Colonic mucosa (tissue), 4 donors: ENCODE measurements around the gene CELSR1. TPM values are rescaled to one million over a fixed set of nuclear protein-coding genes. Genes with fewer than 3 reads are reported as not detected.

Experiments
- DNase-seq: peaks from one replicate; pipeline ENCODE4 v3.0.0-alpha.2; 2020
- H3K27ac ChIP-seq: fragments of 200-600 bp; one replicate; pipeline ENCODE4 v1.8.0; 2021
- H3K27me3 ChIP-seq: fragments of 200-600 bp; one replicate; pipeline ENCODE4 v1.8.0; 2021
- H3K36me3 ChIP-seq: fragments of 200-600 bp; one replicate; pipeline ENCODE4 v1.8.0; 2021
- H3K4me1 ChIP-seq: fragments of 200-600 bp; one replicate; pipeline ENCODE4 v1.8.0; 2021; ENCODE audit warnings: mild to moderate bottlenecking
- H3K4me3 ChIP-seq: fragments of 200-600 bp; one replicate; pipeline ENCODE4 v1.8.0; 2021
- H3K9ac ChIP-seq, 2 donors: one replicate each; pipeline ENCODE4 v1.7.0; 2013; ENCODE audit warnings: control low read depth in 2 of 2, low read depth in 2 of 2, low read length in 2 of 2
- H3K9me3 ChIP-seq: fragments of 200-600 bp; one replicate; pipeline ENCODE4 v1.8.0; 2021
- intact Hi-C: fragments of 100-400 bp; cut with DNase I; formaldehyde crosslinking; loops from one replicate; pipeline ENCODE4 v1.14.1; 2022
- total RNA-seq, 2 donors: library from RNA; stranded (reverse); fragmentation: NEBNext Ultra II Directional in 1 of 2; extraction: Animal tissue kit (Norgen Biotek cat#: 25700) in 1 of 2; gene quantifications; one replicate each; pipeline ENCODE4 v1.2.1, GENCODE V29; 2021
- TF ChIP-seq, protein P1 (sequence below): fragments of 200-600 bp; IDR thresholded peaks from one replicate; pipeline ENCODE4 v1.8.0; 2022; ENCODE audit warnings: antibody characterized with exemption, mild to moderate bottlenecking
- donor health status: healthy.
- donor health status: DM: no; HTN: no; CAD: no.
- donor health status: DM: no; HTN: no; CAD: no.

CELSR1 gene
- total RNA-seq, 2 donors from 2014 or later = 2.7 to 7.8 TPM

DNA sequence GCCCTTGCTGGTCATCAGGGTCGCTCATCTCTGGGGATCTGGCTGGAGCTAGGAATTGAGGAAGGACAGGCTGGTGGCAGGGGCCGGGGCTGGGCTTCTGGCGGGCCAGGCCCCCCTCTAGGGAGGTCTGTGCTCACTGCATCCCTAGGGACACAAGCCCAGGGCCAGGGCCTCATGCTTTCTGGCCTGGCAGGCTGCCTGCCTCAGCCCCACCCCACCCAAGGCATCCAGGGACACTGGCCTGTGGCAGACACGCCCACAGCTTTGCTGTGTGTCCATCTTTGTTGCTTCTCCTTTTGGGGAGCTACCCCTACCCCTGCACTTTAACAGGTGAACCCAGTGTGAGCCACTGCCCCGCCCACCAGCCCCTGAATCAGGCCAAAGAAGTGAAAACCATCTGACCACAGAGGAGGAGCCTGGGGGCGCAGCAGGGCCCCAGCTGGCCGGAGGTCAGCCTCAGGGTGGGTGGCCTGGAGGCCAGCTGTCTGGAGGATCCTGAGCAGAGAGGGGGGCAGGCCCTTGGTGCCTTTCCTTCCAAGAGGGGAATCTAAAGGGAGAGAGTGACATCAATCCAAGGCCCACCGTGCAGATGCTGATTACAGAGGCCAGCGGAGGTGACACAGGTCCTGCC is 26.8 kb upstream of the CELSR1 start:
- no peaks in the 10 kb centered on the region for H3K9me3 ChIP-seq
- peaks cover 8% of the 10 kb centered on the region for H3K4me1 ChIP-seq
- DNase-seq = peak; percentile 65
- peak overlapping the region; percentile 78 for H3K27ac ChIP-seq
- no peaks in the 10 kb centered on the region for H3K36me3 ChIP-seq
- H3K4me3 ChIP-seq = no peak overlapping the region
- intact Hi-C loops = loop anchor here (10.0 kb wide), 2 partner anchors 51 to 201 kb away; partner anchors contain the start of gene TBC1D22A
- TF ChIP-seq, protein P1, sequence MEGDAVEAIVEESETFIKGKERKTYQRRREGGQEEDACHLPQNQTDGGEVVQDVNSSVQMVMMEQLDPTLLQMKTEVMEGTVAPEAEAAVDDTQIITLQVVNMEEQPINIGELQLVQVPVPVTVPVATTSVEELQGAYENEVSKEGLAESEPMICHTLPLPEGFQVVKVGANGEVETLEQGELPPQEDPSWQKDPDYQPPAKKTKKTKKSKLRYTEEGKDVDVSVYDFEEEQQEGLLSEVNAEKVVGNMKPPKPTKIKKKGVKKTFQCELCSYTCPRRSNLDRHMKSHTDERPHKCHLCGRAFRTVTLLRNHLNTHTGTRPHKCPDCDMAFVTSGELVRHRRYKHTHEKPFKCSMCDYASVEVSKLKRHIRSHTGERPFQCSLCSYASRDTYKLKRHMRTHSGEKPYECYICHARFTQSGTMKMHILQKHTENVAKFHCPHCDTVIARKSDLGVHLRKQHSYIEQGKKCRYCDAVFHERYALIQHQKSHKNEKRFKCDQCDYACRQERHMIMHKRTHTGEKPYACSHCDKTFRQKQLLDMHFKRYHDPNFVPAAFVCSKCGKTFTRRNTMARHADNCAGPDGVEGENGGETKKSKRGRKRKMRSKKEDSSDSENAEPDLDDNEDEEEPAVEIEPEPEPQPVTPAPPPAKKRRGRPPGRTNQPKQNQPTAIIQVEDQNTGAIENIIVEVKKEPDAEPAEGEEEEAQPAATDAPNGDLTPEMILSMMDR = no peak
- peak overlapping the region; percentile 4 to 68 for H3K9ac ChIP-seq
- no peaks in the 10 kb centered on the region for H3K27me3 ChIP-seq

DNA sequence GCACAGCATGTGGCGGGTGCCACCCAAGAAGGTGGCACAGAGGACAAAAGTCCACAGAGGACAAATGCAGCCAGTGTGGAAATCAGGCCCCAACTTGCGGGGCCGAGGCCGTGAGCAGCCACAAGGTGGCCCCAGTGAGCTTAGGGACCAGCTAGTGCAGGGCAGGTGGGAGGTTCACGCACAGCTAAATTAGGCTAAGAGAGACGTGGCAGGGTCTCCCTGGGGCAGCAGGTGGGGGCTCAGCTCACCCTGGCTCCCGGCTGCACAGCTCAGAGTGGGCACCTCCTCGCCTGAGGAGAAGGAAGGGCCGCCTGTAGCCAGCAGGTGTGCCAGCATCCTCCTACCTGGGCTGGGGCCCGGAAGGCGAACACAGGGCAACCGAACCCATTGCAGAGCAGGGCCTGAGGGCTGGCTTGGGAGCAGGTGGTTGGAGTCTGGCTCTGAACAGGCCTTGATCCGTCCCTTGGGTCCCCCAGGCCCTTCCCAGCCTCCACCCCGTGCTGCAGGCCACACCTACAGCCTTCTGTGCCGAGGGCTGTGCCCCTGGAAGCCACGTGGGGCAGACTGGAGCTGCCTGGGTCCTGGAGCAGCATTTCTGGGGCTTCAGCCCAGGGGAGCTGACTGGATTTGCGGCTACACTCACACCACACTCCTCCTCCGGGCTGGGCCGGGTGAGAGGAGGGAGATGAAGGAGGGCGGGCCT is 26.1 kb upstream of the CELSR1 start:
- intact Hi-C loops = loop anchor here (10.0 kb wide), 2 partner anchors 51 to 201 kb away; partner anchors contain the start of gene TBC1D22A
- Histone ChIP-seq H3K27ac (peak overlapping the region; percentile 78), H3K4me3 (peak overlapping the region; percentile 8), H3K4me1 (peaks cover 8% of the 10 kb centered on the region), H3K27me3 (no peaks in the 10 kb centered on the region), H3K9ac (peak overlapping the region; percentile 4 to 68), H3K9me3 (no peaks in the 10 kb centered on the region), H3K36me3 (no peaks in the 10 kb centered on the region)
- TF ChIP-seq, protein P1 = peak; percentile 78
- peak; percentile 92 for DNase-seq

DNA sequence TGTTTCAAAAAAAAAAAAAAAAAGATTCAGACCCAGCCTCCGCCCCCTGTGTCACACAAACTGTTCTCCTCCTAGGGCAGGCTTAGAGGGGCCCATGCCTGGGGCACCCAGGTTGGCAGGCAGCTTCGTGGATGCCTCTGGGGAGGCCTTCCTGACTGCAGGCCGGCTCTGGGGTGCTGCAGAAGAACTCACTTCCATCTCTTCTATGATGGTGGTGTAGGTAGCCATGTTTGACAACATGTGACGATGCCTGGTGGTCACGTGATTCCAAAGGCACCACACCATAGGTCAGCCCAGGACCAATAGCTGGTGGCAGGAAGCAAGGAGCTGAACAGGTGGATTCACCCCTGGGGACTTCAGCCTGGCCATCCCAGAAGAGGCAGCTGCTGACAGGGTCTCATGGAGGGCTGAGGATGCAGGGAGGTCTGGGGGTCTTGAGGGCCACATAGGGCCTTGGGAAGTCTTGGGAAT is 24.1 kb upstream of the CELSR1 start:
- no peak for DNase-seq
- TF ChIP-seq, protein P1 = no peak
- intact Hi-C loops = loop anchor here (10.0 kb wide), 2 partner anchors 53 to 203 kb away; partner anchors contain the start of gene TBC1D22A
- no peaks in the 10 kb centered on the region for H3K36me3 ChIP-seq
- peaks cover 8% of the 10 kb centered on the region for H3K4me1 ChIP-seq
- H3K9ac ChIP-seq = no peak overlapping the region
- no peak overlapping the region for H3K4me3 ChIP-seq
- H3K27ac ChIP-seq = no peak overlapping the region
- no peaks in the 10 kb centered on the region for H3K27me3 ChIP-seq
- H3K9me3 ChIP-seq = no peaks in the 10 kb centered on the region

DNA sequence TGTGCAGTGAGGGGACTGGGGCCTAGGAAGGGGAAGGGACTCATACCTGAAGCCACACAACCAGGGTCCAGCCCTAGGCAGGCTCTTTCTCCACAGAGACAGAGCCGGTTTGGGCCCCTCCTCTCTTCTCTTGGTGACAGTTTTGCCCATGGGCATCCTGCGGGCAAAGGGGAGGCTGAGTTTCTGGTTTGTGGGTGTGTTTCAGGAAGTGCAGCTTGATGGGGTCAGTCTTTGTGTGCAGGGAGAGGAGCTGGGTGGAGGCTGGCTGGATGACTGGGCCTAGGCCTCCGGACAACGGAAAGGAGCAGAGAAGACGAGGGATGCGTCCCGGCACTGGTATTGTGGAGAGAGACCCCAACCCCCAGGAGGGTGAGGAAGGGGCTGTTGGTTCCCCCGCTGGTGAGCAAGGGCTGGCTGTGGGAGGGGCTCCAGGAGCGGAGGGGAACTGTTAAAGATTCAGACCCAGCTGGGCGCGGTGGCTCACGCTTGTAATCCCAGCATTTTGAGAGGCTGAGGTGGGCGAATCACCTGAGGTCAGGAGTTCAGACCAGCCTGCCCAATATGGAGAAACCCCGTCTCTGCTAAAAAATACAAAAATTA is 23.4 kb upstream of the CELSR1 start:
- Histone ChIP-seq H3K27ac (no peak overlapping the region), H3K36me3 (no peaks in the 10 kb centered on the region), H3K27me3 (no peaks in the 10 kb centered on the region), H3K4me1 (peaks cover 8% of the 10 kb centered on the region), H3K9me3 (no peaks in the 10 kb centered on the region), H3K4me3 (no peak overlapping the region), H3K9ac (no peak overlapping the region)
- TF ChIP-seq, protein P1 = no peak
- intact Hi-C loops = loop anchor here (10.0 kb wide), 2 partner anchors 54 to 204 kb away; partner anchors contain the start of gene TBC1D22A
- DNase-seq = no peak

DNA sequence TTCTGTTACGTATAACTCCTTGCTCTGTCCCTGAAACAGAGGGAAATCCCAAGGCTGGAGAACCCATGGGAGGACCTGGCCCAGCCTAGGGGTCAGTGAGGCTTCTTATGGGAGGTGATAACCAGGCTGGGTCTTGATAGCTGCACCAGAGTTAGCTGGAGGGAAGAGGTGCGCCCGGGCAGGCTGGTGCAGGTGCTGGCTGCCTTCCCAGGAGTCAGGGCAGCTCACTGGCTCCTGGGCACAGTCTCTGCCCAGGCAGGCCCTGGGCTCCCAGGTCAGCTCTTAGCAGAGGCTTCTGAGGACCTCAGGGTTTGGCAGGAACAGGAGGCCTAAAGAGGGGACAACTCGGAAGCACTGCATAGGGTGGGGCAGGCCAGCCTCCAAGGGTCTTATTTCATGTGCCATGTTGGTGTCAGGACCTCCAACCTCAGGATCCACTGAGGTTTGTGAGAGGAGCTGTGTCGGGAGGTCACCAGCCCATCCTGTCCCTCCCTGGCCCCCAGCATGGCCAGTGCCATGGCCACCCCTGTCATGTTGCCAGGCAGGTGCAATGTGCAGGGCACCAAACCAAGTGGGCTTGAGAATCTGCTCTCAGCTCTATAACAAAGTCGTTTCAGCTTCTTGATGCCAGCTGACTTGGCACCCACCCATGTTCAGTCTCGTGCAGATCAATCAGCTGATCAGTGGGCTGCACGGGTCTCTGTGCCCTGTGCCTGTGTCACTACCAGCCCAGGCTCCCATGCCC is 20.5 kb upstream of the CELSR1 start:
- no peaks in the 10 kb centered on the region for H3K9me3 ChIP-seq
- H3K4me1 ChIP-seq = no peaks in the 10 kb centered on the region
- no peaks in the 10 kb centered on the region for H3K27me3 ChIP-seq
- H3K4me3 ChIP-seq = no peak overlapping the region
- TF ChIP-seq, protein P1 = no peak
- no peaks in the 10 kb centered on the region for H3K36me3 ChIP-seq
- intact Hi-C loops = no loop called here
- no peak overlapping the region for H3K9ac ChIP-seq
- no peak overlapping the region for H3K27ac ChIP-seq
- no peak for DNase-seq
